ENCODE results near the gene SYCE3.

DNA sequence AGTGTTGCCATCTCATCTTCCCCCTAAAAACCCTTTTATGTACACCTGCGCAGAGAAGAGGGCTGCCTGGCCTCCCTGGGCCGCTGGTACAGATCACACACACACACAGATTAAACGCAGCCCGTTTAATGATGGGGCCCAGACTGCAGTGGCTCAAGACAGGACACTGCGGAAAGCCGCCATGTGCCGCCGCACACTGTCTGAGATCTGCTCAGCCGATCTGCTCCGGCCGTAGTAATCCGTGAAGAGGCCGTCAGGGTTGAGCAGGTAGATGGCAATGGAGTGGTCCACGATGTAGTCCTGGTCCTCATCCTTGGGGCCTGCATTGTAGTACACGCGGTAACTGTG is 39.3 kb downstream of the SYCE3 start:
- TF ChIP-seq, protein P1, sequence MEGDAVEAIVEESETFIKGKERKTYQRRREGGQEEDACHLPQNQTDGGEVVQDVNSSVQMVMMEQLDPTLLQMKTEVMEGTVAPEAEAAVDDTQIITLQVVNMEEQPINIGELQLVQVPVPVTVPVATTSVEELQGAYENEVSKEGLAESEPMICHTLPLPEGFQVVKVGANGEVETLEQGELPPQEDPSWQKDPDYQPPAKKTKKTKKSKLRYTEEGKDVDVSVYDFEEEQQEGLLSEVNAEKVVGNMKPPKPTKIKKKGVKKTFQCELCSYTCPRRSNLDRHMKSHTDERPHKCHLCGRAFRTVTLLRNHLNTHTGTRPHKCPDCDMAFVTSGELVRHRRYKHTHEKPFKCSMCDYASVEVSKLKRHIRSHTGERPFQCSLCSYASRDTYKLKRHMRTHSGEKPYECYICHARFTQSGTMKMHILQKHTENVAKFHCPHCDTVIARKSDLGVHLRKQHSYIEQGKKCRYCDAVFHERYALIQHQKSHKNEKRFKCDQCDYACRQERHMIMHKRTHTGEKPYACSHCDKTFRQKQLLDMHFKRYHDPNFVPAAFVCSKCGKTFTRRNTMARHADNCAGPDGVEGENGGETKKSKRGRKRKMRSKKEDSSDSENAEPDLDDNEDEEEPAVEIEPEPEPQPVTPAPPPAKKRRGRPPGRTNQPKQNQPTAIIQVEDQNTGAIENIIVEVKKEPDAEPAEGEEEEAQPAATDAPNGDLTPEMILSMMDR (IDR thresholded peaks at IDR 0.05; ENCODE audit: insufficient read depth, low read length, poor library complexity, severe bottlenecking), result no peak
- no peak for TF ChIP-seq EZH2phosphoT487 (conservative IDR thresholded peaks at IDR 0.05; ENCODE audit: low read length)
